Left cardiac atrium (tissue), 4 donors: ENCODE data around the gene EXOSC6. TPM values are rescaled to one million over a fixed set of nuclear protein-coding genes. Genes with fewer than 3 reads are reported as not detected.
"Not testable (repeated sequence)": the region's sequence is repeated elsewhere in the genome, so short reads cannot be mapped to it uniquely, and the experiment has no call there.

Experiments
- ATAC-seq, 2 donors: fragments of 200-7000 bp; cut with Tn5 transposase; one replicate each; pipeline ENCODE4 v1.9.1; 2020; ENCODE audit warnings: mild to moderate bottlenecking in 2 of 2, moderate library complexity in 2 of 2
- DNase-seq: peaks from one replicate; pipeline ENCODE4 v3.0.0-alpha.2; 2020
- intact Hi-C, 2 donors: fragments of 100-400 bp; cut with DNase I; formaldehyde crosslinking; loops; one replicate each; pipeline versions ENCODE4 v1.14.1 to v1.15.1; 2022 to 2023
- total RNA-seq, 2 donors: library from RNA; stranded (reverse); fragmentation: NEBNext Ultra II Directional; extraction: Animal tissue kit (Norgen Biotek cat#: 25700); gene quantifications; one replicate each; pipeline ENCODE4 v1.2.1, GENCODE V29; 2021
- donor health status: DM: no; HTN: yes; CAD: no.
- donor health status: DM: no; HTN: yes; CAD: no; lungs with severe emphysema.
- donor health status: DM: yes; HTN: yes; CAD: no.
- donor health status: Dilated cardiomyopathy.

The EXOSC6 gene
- total RNA-seq, 2 donors from 2014 or later, result 12.6 to 18.8 TPM

GRCh38 chr16:70258065-70258464 lies 6.3 kb upstream of the EXOSC6 start:
- intact Hi-C loops, result no loop called here
- DNase-seq (no peak), ATAC-seq (no peak)

GRCh38 chr16:70257391-70257790 lies 5.7 kb upstream of the EXOSC6 start:
- intact Hi-C loops, result no loop called here
- no peak for DNase-seq
- ATAC-seq, result no peak

GRCh38 chr16:70255574-70255973 lies 3.8 kb upstream of the EXOSC6 start:
- intact Hi-C loops, result no loop called here
- ATAC-seq (no peak), DNase-seq (no peak)

GRCh38 chr16:70254965-70255286 lies 3.2 kb upstream of the EXOSC6 start:
- DNase-seq (no peak), ATAC-seq (no peak)
- intact Hi-C loops, result no loop called here

- no peak for DNase-seq
- no peak for ATAC-seq
- intact Hi-C loops, result no loop called here
Observed at GRCh38 chr16:70254180-70254964, 2.6 kb upstream of the EXOSC6 start.

GRCh38 chr16:70253291-70254106 lies 1.8 kb upstream of the EXOSC6 start:
- intact Hi-C loops, result no loop called here
- DNase-seq, result no peak

GRCh38 chr16:70252355-70252988 lies 732 bp upstream of the EXOSC6 start:
- intact Hi-C loops, result no loop called here
- DNase-seq (no peak), ATAC-seq (no peak)

More at GRCh38 chr16:70253291-70254106, 1.8 kb upstream of the EXOSC6 start:
- ATAC-seq, result no peak

GRCh38 chr16:70250748-70251628 lies 752 bp downstream of the EXOSC6 start:
- peak; percentile 56 to 63 for ATAC-seq
- intact Hi-C loops, result no loop called here
- DNase-seq, result peak; percentile 55

GRCh38 chr16:70249697-70250096 lies 2.0 kb downstream of the EXOSC6 start:
- intact Hi-C loops, ATAC-seq, DNase-seq: not testable (repeated sequence)

GRCh38 chr16:70238773-70239172 lies 13.0 kb downstream of the EXOSC6 start:
- DNase-seq, intact Hi-C loops, ATAC-seq: not testable (repeated sequence)

- intact Hi-C loops, DNase-seq, ATAC-seq: not testable (repeated sequence)
Observed at GRCh38 chr16:70231831-70232230, 19.9 kb downstream of the EXOSC6 start.

- DNase-seq, ATAC-seq, intact Hi-C loops: not testable (repeated sequence)
Observed at GRCh38 chr16:70226024-70226423, 25.7 kb downstream of the EXOSC6 start.

GRCh38 chr16:70225430-70225829 lies 26.3 kb downstream of the EXOSC6 start:
- intact Hi-C loops, ATAC-seq, DNase-seq: not testable (repeated sequence)

GRCh38 chr16:70224645-70225044 lies 27.1 kb downstream of the EXOSC6 start:
- DNase-seq, ATAC-seq, intact Hi-C loops: not testable (repeated sequence)

GRCh38 chr16:70223971-70224513 lies 27.7 kb downstream of the EXOSC6 start:
- intact Hi-C loops, ATAC-seq, DNase-seq: not testable (repeated sequence)

- intact Hi-C loops, ATAC-seq, DNase-seq: not testable (repeated sequence)
Observed at GRCh38 chr16:70223216-70223615, 28.5 kb downstream of the EXOSC6 start.

- intact Hi-C loops, ATAC-seq, DNase-seq: not testable (repeated sequence)
Observed at GRCh38 chr16:70222574-70222973, 29.2 kb downstream of the EXOSC6 start.

- ATAC-seq, intact Hi-C loops, DNase-seq: not testable (repeated sequence)
Observed at GRCh38 chr16:70218586-70218985, 33.2 kb downstream of the EXOSC6 start.
